HEK293T (cell line): Measurements from ENCODE around the gene STEAP3.

Experiments used
- CTCF ChIA-PET: fragments of 350-600 bp; formaldehyde crosslinking; extraction: SDS; loops from one replicate; lab custom pipeline; 2021; ENCODE audit warnings: antibody characterized with exemption, inconsistent platforms; lab: Yijun Ruan, JAX
- POLR2A ChIA-PET: fragments of 350-600 bp; formaldehyde crosslinking; extraction: SDS; loops from one replicate; lab custom pipeline; 2020; ENCODE audit warnings: antibody characterized with exemption, inconsistent platforms; lab: Yijun Ruan, JAX
- DNase-seq: peaks from one replicate; pipeline ENCODE4 v3.0.0; 2012; ENCODE audit warnings: mixed read lengths; ENCODE audit errors: extremely low spot score
- ARNT ChIP-seq: fragments of 450-650 bp; IDR thresholded peaks from 2 replicates; pipeline ENCODE4 v1.6.1; 2017; ENCODE audit warnings: mild to moderate bottlenecking
- BHLHE40 ChIP-seq: fragments of 450-650 bp; IDR thresholded peaks from 2 replicates; pipeline ENCODE4 v1.6.1; 2016; ENCODE audit warnings: mild to moderate bottlenecking, moderate library complexity, borderline replicate concordance
- CTBP1 ChIP-seq: fragments of 450-650 bp; IDR thresholded peaks from 2 replicates; pipeline ENCODE4 v1.6.1; 2016; ENCODE audit warnings: borderline replicate concordance
- ELF4 ChIP-seq: fragments of 450-650 bp; IDR thresholded peaks from 2 replicates; pipeline ENCODE4 v1.6.1; 2017; ENCODE audit warnings: antibody characterized with exemption
- FOXA1 ChIP-seq: fragments of 450-650 bp; IDR thresholded peaks from 2 replicates; pipeline ENCODE4 v1.6.1; 2016; ENCODE audit warnings: mild to moderate bottlenecking
- FOXK2 ChIP-seq: fragments of 450-650 bp; IDR thresholded peaks from 2 replicates; pipeline ENCODE4 v1.6.1; 2016; ENCODE audit warnings: mild to moderate bottlenecking
- FOXM1 ChIP-seq: fragments of 450-650 bp; IDR thresholded peaks from 2 replicates; pipeline ENCODE4 v1.6.1; 2017; ENCODE audit warnings: mild to moderate bottlenecking, borderline replicate concordance
- HDGF ChIP-seq: fragments of 450-650 bp; IDR thresholded peaks from 2 replicates; pipeline ENCODE4 v1.6.1; 2017; ENCODE audit warnings: antibody characterized with exemption, borderline replicate concordance
- L3MBTL2 ChIP-seq: fragments of 450-650 bp; conservative IDR thresholded peaks from 2 replicates; pipeline ENCODE4 v1.6.1; 2016; ENCODE audit warnings: mild to moderate bottlenecking
- LEF1 ChIP-seq: fragments of 450-650 bp; IDR thresholded peaks from 2 replicates; pipeline ENCODE4 v1.6.1; 2017; ENCODE audit warnings: mild to moderate bottlenecking, borderline replicate concordance
- NFRKB ChIP-seq: fragments of 450-650 bp; IDR thresholded peaks from 2 replicates; pipeline ENCODE4 v1.6.1; 2016; ENCODE audit warnings: mild to moderate bottlenecking, moderate library complexity
- SP1 ChIP-seq: fragments of 450-650 bp; IDR thresholded peaks from 2 replicates; pipeline ENCODE4 v1.6.1; 2017
- SUZ12 ChIP-seq: fragments of 450-650 bp; IDR thresholded peaks from 2 replicates; pipeline ENCODE4 v1.6.1; 2016; ENCODE audit warnings: mild to moderate bottlenecking
- TARDBP ChIP-seq: fragments of 450-650 bp; IDR thresholded peaks from 2 replicates; pipeline ENCODE4 v1.6.1; 2016
- ZNF384 ChIP-seq: fragments of 450-650 bp; IDR thresholded peaks from 2 replicates; pipeline ENCODE4 v1.6.1; 2016
- TF ChIP-seq, protein P1 (sequence below): fragments of 450-650 bp; IDR thresholded peaks from 2 replicates; pipeline ENCODE4 v1.6.1; 2016

The STEAP3 gene

GRCh38 chr2:119178776-119179175 is 44.9 kb upstream of the STEAP3 start:
- no peak for DNase-seq
- CTCF ChIA-PET: no interaction called here
- TF ChIP-seq NFRKB (no peak), FOXA1 (no peak), ARNT (no peak), FOXK2 (no peak)
- POLR2A ChIA-PET: no interaction called here

DNA sequence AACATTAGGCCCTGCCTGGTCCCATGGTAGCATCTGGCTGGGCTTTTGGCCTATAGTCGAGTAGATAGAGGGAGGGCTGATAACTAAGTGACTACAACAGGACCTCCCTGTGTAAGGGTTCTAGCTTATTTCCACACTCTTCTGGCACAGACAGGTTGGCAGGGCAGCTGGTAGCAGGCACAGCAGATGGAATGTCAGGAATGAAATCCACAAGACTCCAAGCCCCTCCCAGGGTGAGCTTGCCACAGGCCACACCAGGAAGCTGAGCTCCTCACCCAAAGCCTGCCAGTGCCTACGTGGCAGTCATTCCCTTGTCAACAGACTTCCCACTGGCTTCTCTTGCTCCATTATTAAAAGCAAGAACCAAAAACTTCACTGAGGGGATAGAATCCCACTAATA is 44.4 kb upstream of the STEAP3 start:
- POLR2A ChIA-PET: no interaction called here
- TF ChIP-seq CTBP1 (no peak), SP1 (no peak), HDGF (no peak), FOXA1 (no peak), FOXK2 (no peak), L3MBTL2 (no peak), NFRKB (no peak), SUZ12 (no peak), ARNT (no peak), TARDBP (no peak), LEF1 (no peak), ZNF384 (no peak), BHLHE40 (no peak), ELF4 (no peak), FOXM1 (no peak)
- TF ChIP-seq, protein P1, sequence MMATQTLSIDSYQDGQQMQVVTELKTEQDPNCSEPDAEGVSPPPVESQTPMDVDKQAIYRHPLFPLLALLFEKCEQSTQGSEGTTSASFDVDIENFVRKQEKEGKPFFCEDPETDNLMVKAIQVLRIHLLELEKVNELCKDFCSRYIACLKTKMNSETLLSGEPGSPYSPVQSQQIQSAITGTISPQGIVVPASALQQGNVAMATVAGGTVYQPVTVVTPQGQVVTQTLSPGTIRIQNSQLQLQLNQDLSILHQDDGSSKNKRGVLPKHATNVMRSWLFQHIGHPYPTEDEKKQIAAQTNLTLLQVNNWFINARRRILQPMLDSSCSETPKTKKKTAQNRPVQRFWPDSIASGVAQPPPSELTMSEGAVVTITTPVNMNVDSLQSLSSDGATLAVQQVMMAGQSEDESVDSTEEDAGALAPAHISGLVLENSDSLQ: no peak
- CTCF ChIA-PET: interaction anchor here (0.7 kb wide), 1 partner anchor 1176 kb away, joined by 3 read pairs; no protein-coding TSS in a partner anchor
- DNase-seq: no peak

DNA sequence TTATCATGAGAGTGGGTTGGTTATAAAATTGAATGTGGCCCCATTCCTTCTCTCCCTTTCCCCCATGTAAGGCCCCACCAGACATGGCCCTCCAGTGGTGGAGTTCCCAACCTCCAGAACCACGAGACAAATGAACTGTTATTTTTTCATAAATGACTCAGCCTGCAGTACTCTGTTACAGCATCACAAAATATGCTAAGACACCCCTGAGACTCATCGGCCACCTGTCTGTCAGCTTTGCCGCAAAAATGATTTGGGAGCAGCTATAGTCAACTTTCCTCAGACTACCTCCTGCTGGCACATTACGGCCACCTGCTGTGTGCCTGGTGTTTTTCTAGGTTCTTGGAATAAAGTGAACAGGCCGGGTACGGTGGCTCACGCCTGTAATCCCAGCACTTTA is 43.6 kb upstream of the STEAP3 start:
- no peak for DNase-seq
- CTCF ChIA-PET: no interaction called here
- TF ChIP-seq FOXA1: no peak
- no peak for TF ChIP-seq NFRKB
- TF ChIP-seq, protein P1: no peak
- no peak for TF ChIP-seq FOXK2
- no peak for TF ChIP-seq CTBP1
- TF ChIP-seq ELF4: no peak
- no peak for TF ChIP-seq ARNT
- TF ChIP-seq BHLHE40: no peak
- no peak for TF ChIP-seq HDGF
- no peak for TF ChIP-seq TARDBP
- no peak for TF ChIP-seq ZNF384
- no peak for TF ChIP-seq L3MBTL2
- no peak for TF ChIP-seq LEF1
- POLR2A ChIA-PET: no interaction called here

- ChIA-PET POLR2A (no interaction called here), CTCF (no interaction called here)
- TF ChIP-seq LEF1 (no peak), ZNF384 (no peak), FOXM1 (no peak), FOXA1 (no peak), TARDBP (no peak), ARNT (no peak), FOXK2 (no peak), SP1 (no peak), SUZ12 (no peak), BHLHE40 (no peak), NFRKB (no peak), CTBP1 (no peak), ELF4 (no peak)
- TF ChIP-seq, protein P1: no peak
- no peak for DNase-seq
Observed at GRCh38 chr2:119180892-119181291, 42.7 kb upstream of the STEAP3 start.

DNA sequence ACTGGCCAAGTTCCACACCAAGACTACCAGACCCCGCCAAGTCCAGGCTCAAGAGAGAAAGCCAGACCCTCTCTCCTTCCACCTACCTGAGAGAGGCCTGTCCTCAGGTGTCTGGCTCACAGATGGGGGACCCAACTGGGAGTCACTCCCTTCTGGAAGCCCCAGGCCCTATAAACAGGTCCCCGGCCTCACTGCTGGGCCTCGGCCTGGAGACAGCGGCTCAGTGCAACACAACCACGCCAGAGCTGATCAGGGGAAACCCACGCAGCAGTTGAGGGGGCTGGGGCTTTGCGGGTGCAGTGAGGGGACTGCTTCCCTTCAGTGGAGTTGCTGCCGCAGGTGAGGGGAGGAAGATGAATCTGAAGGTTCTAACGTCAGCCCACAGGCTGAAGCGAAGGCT is 42.2 kb upstream of the STEAP3 start:
- TF ChIP-seq ELF4 (no peak), ZNF384 (no peak), SUZ12 (no peak), SP1 (no peak), FOXK2 (no peak)
- ChIA-PET POLR2A (no interaction called here), CTCF (no interaction called here)
- no peak for DNase-seq

DNA sequence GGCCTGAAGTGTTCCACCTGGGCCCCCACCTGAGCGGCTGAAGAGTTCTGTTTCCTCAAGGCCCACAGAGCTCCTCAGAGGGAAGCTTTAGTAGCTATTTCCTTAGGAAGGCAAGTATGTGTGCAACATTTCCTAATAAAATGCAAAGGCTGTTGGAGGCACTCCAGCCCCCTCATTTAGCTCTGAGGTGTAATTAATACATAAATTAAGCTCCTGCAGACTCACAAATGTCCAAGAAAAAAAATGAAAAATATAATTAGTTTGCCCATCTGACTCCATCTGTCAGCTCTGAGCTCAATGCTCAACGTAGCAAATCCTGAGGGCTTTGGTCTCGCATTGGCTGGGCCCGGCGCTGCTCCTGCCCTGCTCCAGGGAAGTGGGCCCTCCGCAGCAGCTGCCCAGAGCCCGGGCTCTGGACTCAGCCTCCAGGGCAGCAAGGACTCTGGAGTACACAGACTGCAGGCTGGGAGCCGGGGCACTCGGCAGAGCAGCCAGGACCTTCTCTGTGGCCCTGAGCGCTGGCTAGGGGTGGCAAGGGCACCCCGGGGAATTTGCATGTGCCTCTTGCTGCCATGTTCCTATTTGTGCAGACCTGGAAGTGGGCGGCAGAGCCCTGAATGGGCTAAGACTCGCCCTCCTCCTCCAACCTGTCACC is 41.7 kb upstream of the STEAP3 start:
- DNase-seq: no peak
- POLR2A ChIA-PET: no interaction called here
- CTCF ChIA-PET: no interaction called here
- TF ChIP-seq ELF4 (no peak), L3MBTL2 (no peak), ARNT (no peak), SP1 (no peak), HDGF (no peak), BHLHE40 (no peak), FOXK2 (no peak), ZNF384 (no peak), LEF1 (no peak), FOXM1 (no peak), FOXA1 (no peak), TARDBP (no peak)
- TF ChIP-seq, protein P1: no peak
